ENCODE data around the gene BRD2.

- TF ChIP-seq POLR2A (IDR thresholded peaks at IDR 0.05; ENCODE audit: low read depth, low read length) (no peak), CTCF (conservative IDR thresholded peaks at IDR 0.05; ENCODE audit: low read depth, low read length) (no peak), SMC3 (IDR thresholded peaks at IDR 0.05; ENCODE audit: low read depth, low read length) (no peak), MAZ (IDR thresholded peaks at IDR 0.05; ENCODE audit: borderline replicate concordance, low read depth, low read length) (no peak), CHD1 (IDR thresholded peaks at IDR 0.05; ENCODE audit: low read depth, low read length) (no peak)
These were observed 9.5 kb downstream of the BRD2 start for GRCh38 chr6:32977953-32978324.
